HG02870 (cell line): ENCODE data around the gene CRYGN.

Source experiments
- ATAC-seq: cut with Tn5 transposase; IDR thresholded peaks from one replicate; pipeline ENCODE4 v1.9.1; 2021; ENCODE audit warnings: mild to moderate bottlenecking, moderate library complexity; ENCODE audit not compliant: unreplicated experiment

Gene CRYGN

DNA sequence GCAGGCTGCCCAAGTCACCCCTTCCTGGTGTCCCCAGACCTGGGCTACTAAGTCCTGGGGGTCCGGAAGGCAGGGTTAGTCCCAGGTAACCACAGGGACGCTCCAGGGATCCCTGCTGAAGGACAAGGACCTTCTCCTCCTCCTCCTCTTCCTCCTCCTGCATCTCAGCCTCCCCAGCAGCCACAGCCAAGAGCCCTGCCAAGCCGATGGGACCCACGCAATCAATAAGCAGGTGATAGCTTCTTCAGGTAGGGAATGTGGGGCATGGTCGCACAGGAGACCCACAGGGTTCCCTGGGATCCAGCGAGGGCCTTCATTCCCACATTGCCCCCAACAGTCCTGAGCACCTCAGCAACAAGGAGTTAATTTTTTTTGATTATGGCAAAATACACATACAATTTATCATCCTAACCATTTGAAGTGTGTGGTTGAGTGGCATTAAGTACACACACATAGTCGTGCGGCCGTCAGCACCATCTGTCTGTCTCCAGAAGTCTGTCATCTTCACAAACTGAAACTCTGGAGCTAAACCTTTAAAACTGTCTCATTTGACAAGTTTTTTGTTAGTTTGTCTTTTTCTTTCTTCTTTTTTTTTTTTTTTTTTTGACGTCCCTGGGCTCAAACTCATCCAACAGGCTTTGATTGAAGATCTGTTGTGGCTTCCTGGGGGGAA, 12.1 kb downstream of the CRYGN start:
- ATAC-seq = no peak

DNA sequence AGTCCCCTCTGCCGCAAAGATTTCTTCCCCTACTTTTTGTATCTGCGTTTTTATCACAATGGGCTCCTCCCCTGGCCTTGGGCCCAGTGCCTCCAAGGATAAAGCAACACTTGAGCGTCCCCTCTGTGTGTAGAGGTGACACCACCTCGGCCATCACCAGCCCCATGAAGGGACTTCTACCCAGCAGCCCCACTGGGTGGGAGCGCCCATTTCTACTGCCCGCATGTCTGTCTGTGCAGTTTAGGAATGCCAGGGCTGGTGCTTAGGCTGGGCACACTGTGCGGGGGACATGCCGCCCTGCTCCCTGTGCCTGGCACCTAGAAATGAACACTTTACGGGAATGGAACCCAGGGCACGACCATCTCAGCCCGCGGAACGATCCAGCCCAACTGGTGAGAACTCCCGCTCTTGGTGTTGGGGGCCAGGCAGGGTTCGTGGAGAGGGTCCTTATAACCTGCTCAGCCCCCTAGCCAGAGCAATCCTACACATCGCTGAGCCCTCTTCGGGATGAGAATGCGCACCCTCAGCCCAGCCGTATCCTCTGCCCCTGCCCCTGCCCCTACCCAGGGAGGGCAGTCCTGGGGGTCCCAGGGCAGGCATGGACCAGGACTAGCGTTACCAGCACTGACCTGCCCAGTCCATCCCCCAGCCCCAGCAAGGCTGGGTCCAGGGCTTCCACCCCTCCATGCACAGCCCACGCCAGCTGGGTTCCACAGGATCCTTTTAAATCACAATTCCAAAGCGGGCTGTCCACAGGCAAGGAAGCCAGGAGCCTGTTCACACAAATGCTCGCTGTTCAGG, 12.8 kb downstream of the CRYGN start:
- no peak for ATAC-seq

GRCh38 chr7:151426441-151426903, 13.5 kb downstream of the CRYGN start:
- ATAC-seq = no peak

DNA sequence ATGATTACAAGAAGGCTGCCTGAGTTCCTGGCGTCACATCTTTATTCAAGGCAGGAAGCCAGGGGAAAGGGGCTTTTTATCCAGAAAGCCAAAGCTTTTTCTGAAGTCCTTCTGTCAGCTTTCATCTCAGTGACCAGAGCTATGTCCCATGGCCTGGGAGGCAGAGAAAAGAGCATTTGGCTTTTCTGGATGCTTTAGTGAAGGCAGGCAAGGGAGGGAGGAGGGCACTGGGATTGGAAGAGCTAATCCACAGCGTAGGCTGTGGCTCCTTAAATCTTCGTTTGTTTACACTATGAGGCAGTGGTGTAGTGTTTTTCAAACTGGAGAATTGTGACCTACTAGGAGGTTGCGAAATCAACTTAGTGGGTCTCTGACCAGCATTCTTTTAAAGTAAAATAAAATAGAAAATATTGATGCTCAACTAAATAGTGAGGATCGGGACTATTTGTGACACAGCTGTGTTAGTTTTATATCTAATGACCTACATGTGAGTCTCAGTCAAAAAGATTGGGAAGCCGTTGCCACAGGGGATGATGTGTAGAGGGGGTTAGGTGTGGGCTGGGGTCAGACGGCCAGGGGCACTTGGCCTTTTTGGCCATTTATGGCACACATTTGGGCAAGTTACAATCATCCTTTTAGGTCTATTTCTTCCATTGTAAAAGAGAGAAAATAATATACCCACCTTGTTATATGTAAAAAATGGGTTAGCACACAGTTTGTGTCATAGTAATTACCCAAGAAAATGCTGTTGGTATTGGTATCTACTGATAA, 14.1 kb downstream of the CRYGN start:
- no peak for ATAC-seq

DNA sequence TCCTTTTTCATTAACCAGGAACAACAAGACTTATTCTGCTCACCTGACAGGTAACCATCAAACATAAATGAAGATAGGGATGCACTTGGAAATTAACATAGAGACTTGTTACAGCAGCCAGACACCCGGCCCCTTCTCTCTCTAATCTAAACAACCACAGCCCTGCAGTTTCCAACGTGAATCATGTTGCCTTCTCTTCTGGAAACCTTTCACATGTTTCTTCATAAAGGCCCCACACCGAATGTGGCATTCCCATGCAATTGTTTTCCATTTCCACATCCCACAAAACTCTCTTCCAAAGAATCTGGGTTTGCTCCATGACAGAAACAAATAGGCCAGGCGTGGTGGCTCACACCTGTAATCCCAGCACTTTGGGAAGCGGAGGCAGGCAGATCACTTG, 15.1 kb downstream of the CRYGN start:
- no peak for ATAC-seq

GRCh38 chr7:151423936-151424335, 16.0 kb downstream of the CRYGN start:
- ATAC-seq = no peak

- ATAC-seq = no peak
Measured at GRCh38 chr7:151423226-151423625, 16.7 kb downstream of the CRYGN start.

GRCh38 chr7:151422212-151422611, 17.7 kb downstream of the CRYGN start:
- no peak for ATAC-seq

- no peak for ATAC-seq
Measured at GRCh38 chr7:151420144-151420543, 19.8 kb downstream of the CRYGN start.

DNA sequence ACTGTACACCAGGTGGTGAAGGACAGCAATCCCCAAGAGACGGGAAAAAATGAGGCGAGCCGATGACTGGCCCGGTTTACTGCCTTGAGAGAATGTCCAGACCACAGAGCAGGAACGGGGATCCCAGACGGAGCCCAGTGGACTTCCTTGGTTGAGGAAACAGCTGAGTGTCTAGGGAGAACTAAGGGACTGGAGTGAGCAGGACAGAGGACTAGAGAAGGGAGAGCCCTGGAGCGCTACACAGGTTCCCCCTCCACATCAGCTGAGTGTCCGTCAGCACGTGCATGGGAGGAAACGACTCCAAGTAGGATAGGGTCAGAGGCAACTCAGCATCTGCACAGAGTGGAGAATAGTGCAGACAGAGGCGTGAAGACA, 23.0 kb downstream of the CRYGN start:
- no peak for ATAC-seq

- ATAC-seq = no peak
Measured at GRCh38 chr7:151416112-151416940, 23.6 kb downstream of the CRYGN start.

DNA sequence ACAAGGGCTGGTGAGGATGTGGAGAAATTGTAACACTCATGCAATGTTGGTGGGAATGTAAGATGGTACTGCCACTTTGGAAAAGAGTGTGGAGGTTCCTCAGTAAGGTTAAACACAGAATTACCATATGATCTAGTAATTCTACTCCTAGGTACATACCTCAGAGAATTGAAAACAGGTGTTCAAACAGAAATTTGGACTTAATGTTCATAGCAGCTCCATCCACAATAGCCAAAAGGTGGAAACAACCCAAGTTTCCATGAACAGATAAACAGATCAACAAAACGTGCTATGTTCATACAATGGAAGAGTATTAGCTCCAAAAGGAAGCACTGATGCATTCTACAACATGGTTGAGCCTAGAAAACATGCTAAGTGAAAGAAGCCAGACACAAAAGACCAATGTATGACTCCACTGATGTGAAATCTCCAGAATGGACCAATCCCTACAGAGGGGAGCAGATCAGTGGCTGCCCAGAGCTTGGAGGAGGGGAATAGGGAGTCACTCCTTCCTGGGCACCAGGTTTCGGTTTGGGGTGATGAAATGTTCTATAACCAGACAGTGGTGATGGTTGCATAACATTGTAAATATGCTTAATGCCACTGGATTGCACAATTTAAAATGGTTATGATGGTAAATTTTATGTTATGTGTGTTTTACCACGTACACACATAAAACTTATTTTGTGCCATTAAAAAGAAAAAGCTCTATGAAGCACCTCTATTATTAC, 24.4 kb downstream of the CRYGN start:
- no peak for ATAC-seq

DNA sequence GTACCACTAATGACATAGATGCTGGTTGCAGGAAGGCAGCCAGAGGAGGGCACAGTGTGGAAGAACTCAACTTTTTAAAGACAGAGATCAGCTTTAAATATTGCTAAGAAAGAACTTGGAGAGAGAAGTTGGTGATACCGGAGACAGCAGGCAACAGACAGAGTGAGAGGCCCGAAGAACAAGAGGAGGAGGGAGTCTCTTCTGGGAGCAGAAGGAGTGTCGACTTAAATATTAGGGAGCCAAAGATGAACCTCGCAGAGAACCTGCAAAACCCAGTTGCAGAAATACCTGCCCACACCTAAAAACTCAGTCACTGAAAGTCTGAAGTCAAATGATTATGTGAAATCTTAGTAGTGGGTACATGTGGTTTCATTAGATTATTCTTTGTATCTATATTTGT, 26.7 kb downstream of the CRYGN start:
- ATAC-seq = no peak

- no peak for ATAC-seq
Measured at GRCh38 chr7:151412318-151412717, 27.6 kb downstream of the CRYGN start.

DNA sequence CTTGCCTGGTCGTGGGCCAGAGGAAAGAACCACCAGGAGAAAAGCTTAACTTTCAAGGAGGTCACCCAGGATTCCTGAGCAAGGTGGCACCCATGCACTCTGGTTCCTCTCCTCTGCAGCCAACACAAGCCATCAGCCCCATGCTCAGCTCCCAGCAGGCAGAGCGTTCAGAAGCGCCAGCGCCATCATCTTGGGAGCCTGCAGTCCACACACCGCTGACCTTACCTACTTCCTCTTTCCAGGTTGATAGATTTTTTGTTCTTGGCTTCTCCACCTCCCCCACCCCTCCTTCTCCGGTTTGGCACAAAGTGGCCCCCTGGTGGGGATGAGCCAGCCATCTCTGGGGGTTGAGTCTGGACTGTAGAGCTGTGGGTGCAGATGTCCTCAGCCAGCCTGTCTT, 28.4 kb downstream of the CRYGN start:
- ATAC-seq = no peak

DNA sequence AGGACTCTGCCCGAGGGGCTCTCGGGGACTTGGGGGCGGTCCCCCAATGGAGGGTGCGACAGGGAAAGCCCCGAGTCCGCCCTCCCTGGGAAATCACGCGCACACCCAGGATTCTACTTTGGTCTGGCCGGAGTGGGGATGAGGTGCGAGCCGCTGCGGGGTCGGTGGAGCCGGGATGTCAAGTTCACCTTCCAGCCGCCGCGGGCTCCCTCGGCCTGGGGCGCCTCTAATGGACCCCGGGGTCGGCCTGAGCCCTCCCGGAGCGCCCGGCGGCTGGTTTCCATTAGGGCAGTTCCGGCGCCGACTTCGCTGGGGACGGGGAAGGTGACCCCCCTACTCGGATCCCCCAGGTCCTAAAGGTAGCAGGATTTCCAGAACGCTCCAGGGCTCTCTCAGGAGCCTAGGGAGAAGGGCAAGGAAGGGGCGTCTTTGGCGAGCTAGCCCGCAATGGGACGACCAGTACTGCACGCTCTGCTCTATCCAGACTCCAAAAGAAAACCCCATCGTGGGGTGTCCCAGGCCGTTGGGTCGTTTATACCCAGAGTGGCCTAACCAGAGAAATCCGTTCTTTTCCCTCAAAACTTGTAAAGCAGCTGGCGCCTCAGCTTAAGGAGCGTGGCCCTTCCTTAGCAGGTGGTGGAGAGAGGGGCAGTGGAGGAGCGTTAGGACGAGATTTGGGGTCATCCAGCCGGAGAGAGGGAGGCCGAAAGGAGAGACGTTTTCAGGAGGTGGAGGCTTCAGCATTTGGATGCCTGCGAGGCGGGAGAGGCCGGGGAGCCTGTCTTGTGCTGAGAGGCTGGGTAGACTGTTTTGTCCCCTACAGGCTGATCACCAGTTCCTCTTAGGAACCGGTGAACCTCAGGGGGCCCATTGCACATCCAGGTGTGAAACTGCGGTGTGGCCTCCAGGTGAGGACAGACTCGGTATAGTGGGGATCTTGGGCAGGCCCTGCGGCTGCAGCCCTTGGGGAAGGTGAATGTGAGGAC, 29.2 kb downstream of the CRYGN start:
- ATAC-seq = no peak

DNA sequence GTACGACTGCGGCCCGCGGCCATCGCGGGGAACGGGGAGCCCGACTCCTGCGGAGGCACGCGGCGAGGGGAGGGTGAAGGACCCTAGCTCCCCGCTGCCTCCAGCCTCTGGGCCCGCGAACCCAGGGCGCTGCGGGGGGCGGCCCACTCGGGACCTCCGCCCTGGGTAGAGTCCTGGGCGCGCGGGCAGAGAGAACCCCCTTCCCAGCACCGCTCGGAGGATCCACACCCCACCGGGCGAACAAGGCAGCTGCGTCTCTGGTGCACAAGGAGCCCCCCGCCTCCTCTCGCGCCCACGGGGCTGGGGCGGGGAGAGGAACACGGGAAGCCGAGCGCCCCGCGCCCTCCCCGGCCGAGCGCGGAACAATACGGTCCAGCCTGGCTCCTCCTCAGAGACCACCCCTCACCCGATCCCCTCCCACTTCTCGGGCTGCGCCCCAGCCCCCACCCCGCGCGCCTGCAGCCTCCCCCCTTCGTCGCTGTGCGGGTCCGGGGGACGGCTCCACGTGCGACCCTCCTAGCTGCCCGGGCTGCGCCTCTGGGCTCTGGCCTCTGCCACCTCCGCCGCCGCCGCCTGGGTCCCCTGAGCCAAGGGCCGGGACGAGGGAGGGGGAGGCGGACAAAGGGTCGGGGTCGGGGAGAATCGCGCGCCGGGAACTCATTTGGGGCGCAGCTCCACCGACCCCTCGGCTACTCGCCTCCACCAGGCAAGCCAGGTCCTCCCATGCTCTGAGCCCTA, 30.1 kb downstream of the CRYGN start, which contains the start of gene WDR86:
Gene WDR86, minus strand, starts transcription at position 372 of the 738 bp plus-strand sequence. CDS start 449 bp downstream, outside the sequence.
- no peak for ATAC-seq
